Gastroesophageal sphincter (tissue), 4 donors: ENCODE data around the gene PCDHGA10. TPM values are rescaled to one million over a fixed set of nuclear protein-coding genes. Genes with fewer than 3 reads are reported as not detected.

Experiments
- ATAC-seq: fragments of 150-250 bp; one replicate; pipeline ENCODE4 v1.9.1; 2016; ENCODE audit warnings: mild to moderate bottlenecking, moderate library complexity
- H3K27ac ChIP-seq, 4 donors: fragments of 200-600 bp; sonication (generic) in 3 of 4; 1 replicate in 3 of 4; 2 replicates in 1 of 4; pipeline ENCODE4 v1.5.1; 2016 to 2019
- H3K27me3 ChIP-seq: fragments of 200-600 bp; sonication (generic); one replicate; pipeline ENCODE4 v1.5.1; 2019
- H3K36me3 ChIP-seq, 2 donors: fragments of 200-600 bp; sonication (generic); one replicate each; pipeline ENCODE4 v1.5.1; 2019; ENCODE audit warnings: control low read depth in 1 of 2
- H3K4me1 ChIP-seq, 3 donors: fragments of 200-600 bp; sonication (generic); 1 replicate in 2 of 3; 2 replicates in 1 of 3; pipeline ENCODE4 v1.5.1; 2016 to 2019; ENCODE audit warnings: control low read depth in 2 of 3
- H3K4me3 ChIP-seq, 2 donors: fragments of 200-600 bp; sonication (generic); one replicate each; pipeline ENCODE4 v1.5.1; 2019; ENCODE audit warnings: mild to moderate bottlenecking in 1 of 2, moderate library complexity in 1 of 2
- H3K9me3 ChIP-seq, 3 donors: fragments of 200-600 bp; sonication (generic); one replicate each; pipeline ENCODE4 v1.5.1; 2017 to 2019; ENCODE audit warnings: control low read depth in 2 of 3
- CTCF ChIP-seq, 4 experiments: fragments of 200-600 bp in 2 of 4; fragments of 450-650 bp in 2 of 4; sonication (generic) in 1 of 4; IDR thresholded peaks; one replicate each; pipeline ENCODE4 v1.5.1; 2017 to 2019; ENCODE audit warnings: antibody characterized with exemption in 4 of 4, mild to moderate bottlenecking in 2 of 4, moderate library complexity in 2 of 4
- EP300 ChIP-seq: sonication (generic); formaldehyde crosslinking; IDR thresholded peaks from one replicate; pipeline ENCODE4 v1.6.1; 2017; ENCODE audit warnings: antibody characterized with exemption, mild to moderate bottlenecking
- POLR2A ChIP-seq, 2 donors: fragments of 450-650 bp; IDR thresholded peaks; one replicate each; pipeline ENCODE4 v1.6.1; 2017; ENCODE audit warnings: antibody characterized with exemption in 2 of 2, mild to moderate bottlenecking in 2 of 2, moderate library complexity in 1 of 2
- POLR2AphosphoS5 ChIP-seq: sonication (generic); formaldehyde crosslinking; IDR thresholded peaks from one replicate; pipeline ENCODE4 v1.6.1; 2017; ENCODE audit warnings: antibody characterized with exemption
- WGBS, 2 donors: methylation state at CpG; one replicate each; pipeline ENCODE4 v1.1.5; 2018; ENCODE audit warnings: low coverage in 1 of 2; 5-methylcytosine and 5-hydroxymethylcytosine counted together
- total RNA-seq, 4 donors: library from RNA; depleted of rRNA; stranded (reverse); fragments of >200 nt; gene quantifications; one replicate each; pipeline ENCODE4 v1.1.0, GENCODE V29; 2016

The PCDHGA10 gene
- total RNA-seq, 4 donors from 2014 or later = 2.9 to 8.2 (median 4.7) TPM

GRCh38 chr5:141420855-141421488 is 8.2 kb downstream of the PCDHGA10 start, which contains the start of gene PCDHGA11:
PCDHGA11 (plus strand) TSS chr5:141421051; CDS start chr5:141421228, 177 bp downstream.
- H3K9me3 ChIP-seq = peaks cover 0 to 99% (median 12%) of the 10 kb centered on the region in 3 donors
- peaks cover 0 to 16% of the 10 kb centered on the region in 2 donors for H3K36me3 ChIP-seq
- TF ChIP-seq POLR2A (IDR thresholded peaks at IDR 0.05) (no peak), EP300 (no peak), POLR2AphosphoS5 (no peak), CTCF (IDR thresholded peaks at IDR 0.05) (peak in 3 of 4 experiments; percentile 19 to 36 (median 27))
- peaks cover 0 to 23% (median 0%) of the 10 kb centered on the region in 3 donors for H3K4me1 ChIP-seq
- no peaks in the 10 kb centered on the region for H3K27me3 ChIP-seq
- WGBS, 2 donors = 15 to 20% methylated on average over 24 to 28 of the region's 42 CpGs
- ATAC-seq = peak; percentile 43
- H3K4me3 ChIP-seq = peak within 1 kb of the TSS in 1 of 2 donors; percentile 41
- H3K27ac ChIP-seq = no peak within 1 kb of the TSS

GRCh38 chr5:141421489-141421855 is 8.7 kb downstream of the PCDHGA10 start:
- H3K36me3 ChIP-seq = peaks cover 0 to 21% of the 10 kb centered on the region in 2 donors
- no peak for ATAC-seq
- peak overlapping the region in 1 of 2 donors; percentile 41 for H3K4me3 ChIP-seq
- H3K27me3 ChIP-seq = no peaks in the 10 kb centered on the region
- H3K9me3 ChIP-seq = peaks cover 0 to 99% (median 13%) of the 10 kb centered on the region in 3 donors
- WGBS, 2 donors = 0 to 10% methylated on average over 2 to 6 of the region's 13 CpGs
- no peak for TF ChIP-seq POLR2AphosphoS5
- TF ChIP-seq POLR2A (IDR thresholded peaks at IDR 0.05) = no peak
- no peak for TF ChIP-seq EP300
- no peak for TF ChIP-seq CTCF (IDR thresholded peaks at IDR 0.05)
- peaks cover 0 to 23% (median 0%) of the 10 kb centered on the region in 3 donors for H3K4me1 ChIP-seq
- no peak overlapping the region for H3K27ac ChIP-seq

- 40% methylated on average over 1 of the region's 42 CpGs; no CpG with 5 or more reads in 1 of the 2 donors for WGBS, 2 donors
- TF ChIP-seq POLR2A (IDR thresholded peaks at IDR 0.05) (no peak), CTCF (IDR thresholded peaks at IDR 0.05) (no peak), POLR2AphosphoS5 (no peak), EP300 (no peak)
- H3K4me3 ChIP-seq = no peak overlapping the region
Measured at GRCh38 chr5:141422742-141423291, 10.0 kb downstream of the PCDHGA10 start.

GRCh38 chr5:141427783-141428426 is 15.1 kb downstream of the PCDHGA10 start:
- TF ChIP-seq CTCF (IDR thresholded peaks at IDR 0.05) (no peak), POLR2A (IDR thresholded peaks at IDR 0.05) (no peak), EP300 (no peak)
- peaks cover 0 to 99% (median 25%) of the 10 kb centered on the region in 3 donors for H3K9me3 ChIP-seq
- H3K4me3 ChIP-seq = no peak overlapping the region
- WGBS, 2 donors = 38 to 40% methylated on average over 1 to 5 of the region's 53 CpGs
- peaks cover 0 to 32% of the 10 kb centered on the region in 2 donors for H3K36me3 ChIP-seq
- H3K27me3 ChIP-seq = no peaks in the 10 kb centered on the region
- H3K27ac ChIP-seq = no peak overlapping the region
- ATAC-seq = no peak
- H3K4me1 ChIP-seq = peaks cover 0 to 14% (median 0%) of the 10 kb centered on the region in 3 donors

More at GRCh38 chr5:141422742-141423291, 10.0 kb downstream of the PCDHGA10 start:
- Histone ChIP-seq H3K4me1 (peaks cover 0 to 23% (median 0%) of the 10 kb centered on the region in 3 donors), H3K27me3 (no peaks in the 10 kb centered on the region), H3K9me3 (peaks cover 0 to 99% (median 22%) of the 10 kb centered on the region in 3 donors), H3K36me3 (peaks cover 0 to 35% of the 10 kb centered on the region in 2 donors), H3K27ac (no peak overlapping the region)
- ATAC-seq = no peak
